Liver (tissue), 9 donors: ENCODE results near the gene MOB1B. TPM values are rescaled to one million over a fixed set of nuclear protein-coding genes. Genes with fewer than 3 reads are reported as not detected.
A peak's percentile ranks its signal among the peaks of the same experiment; 100 is the strongest.

ENCODE experiments used
- DNase-seq: peaks from one replicate; pipeline ENCODE4 v3.0.0-alpha.2; 2017; ENCODE audit warnings: low spot score
- H3K27ac ChIP-seq, 2 donors: one replicate each; pipeline ENCODE4 v1.7.0; 2013; ENCODE audit warnings: inconsistent platforms in 2 of 2, low read length in 2 of 2, control low read depth in 1 of 2, low read depth in 1 of 2, mild to moderate bottlenecking in 1 of 2
- H3K27me3 ChIP-seq, 4 donors: one replicate each; pipeline versions ENCODE4 v1.6.1 to v1.7.0; 2013; ENCODE audit warnings: low read length in 3 of 4, inconsistent platforms in 1 of 4, mild to moderate bottlenecking in 1 of 4, moderate library complexity in 1 of 4; ENCODE audit not compliant: control insufficient read depth in 4 of 4, insufficient read depth in 4 of 4
- H3K36me3 ChIP-seq, 4 donors: one replicate each; pipeline versions ENCODE4 v1.6.1 to v1.7.0; 2013; ENCODE audit warnings: low read length in 3 of 4, mild to moderate bottlenecking in 3 of 4, low read depth in 1 of 4, moderate library complexity in 1 of 4; ENCODE audit not compliant: control insufficient read depth in 4 of 4, insufficient read depth in 3 of 4
- H3K4me1 ChIP-seq, 4 donors: one replicate each; pipeline versions ENCODE4 v1.6.1 to v1.7.0; 2013; ENCODE audit warnings: low read length in 3 of 4, mild to moderate bottlenecking in 3 of 4, moderate library complexity in 1 of 4; ENCODE audit not compliant: control insufficient read depth in 4 of 4, insufficient read depth in 4 of 4
- H3K4me3 ChIP-seq, 3 donors: one replicate each; pipeline versions ENCODE4 v1.6.1 to v1.7.0; 2013; ENCODE audit warnings: low read length in 3 of 3, control low read depth in 1 of 3, low read depth in 1 of 3, mild to moderate bottlenecking in 1 of 3
- H3K9ac ChIP-seq, 2 donors: one replicate each; pipeline ENCODE4 v1.7.0; 2013; ENCODE audit warnings: low read length in 2 of 2, mild to moderate bottlenecking in 2 of 2, moderate library complexity in 2 of 2, control low read depth in 1 of 2, low read depth in 1 of 2
- H3K9me3 ChIP-seq, 4 donors: one replicate each; pipeline versions ENCODE4 v1.6.1 to v1.7.0; 2013; ENCODE audit warnings: low read length in 3 of 4; ENCODE audit not compliant: control insufficient read depth in 4 of 4
- EGR1 ChIP-seq, 2 donors: IDR thresholded peaks; 2 replicates each; pipeline ENCODE4 v1.6.1; 2016 to 2018; ENCODE audit warnings: antibody characterized with exemption in 2 of 2, low read depth in 2 of 2
- FOXA1 ChIP-seq: IDR thresholded peaks from 2 replicates; pipeline ENCODE4 v1.6.1; 2016; ENCODE audit warnings: antibody characterized with exemption
- FOXA2 ChIP-seq: IDR thresholded peaks from 2 replicates; pipeline ENCODE4 v1.6.1; 2016; ENCODE audit warnings: antibody characterized with exemption
- GABPA ChIP-seq, 2 donors: IDR thresholded peaks in 1 of 2; conservative IDR thresholded peaks in 1 of 2; 2 replicates each; pipeline ENCODE4 v1.6.1; 2016; ENCODE audit warnings: antibody characterized with exemption in 2 of 2, mild to moderate bottlenecking in 1 of 2, moderate library complexity in 1 of 2
- HNF4A ChIP-seq, 2 donors: conservative IDR thresholded peaks; 2 replicates each; pipeline ENCODE4 v1.6.1; 2016; ENCODE audit warnings: antibody characterized with exemption in 2 of 2, mild to moderate bottlenecking in 2 of 2
- HNF4G ChIP-seq: IDR thresholded peaks from 2 replicates; pipeline ENCODE4 v1.6.1; 2016; ENCODE audit warnings: antibody characterized with exemption
- JUND ChIP-seq, 2 donors: IDR thresholded peaks; 2 replicates each; pipeline ENCODE4 v1.6.1; 2016; ENCODE audit warnings: antibody characterized with exemption in 2 of 2
- NR2F2 ChIP-seq: IDR thresholded peaks from 2 replicates; pipeline ENCODE4 v1.6.1; 2016; ENCODE audit warnings: antibody characterized with exemption
- RAD21 ChIP-seq, 2 donors: IDR thresholded peaks; 2 replicates each; pipeline ENCODE4 v1.6.1; 2016; ENCODE audit warnings: antibody characterized with exemption in 2 of 2, mild to moderate bottlenecking in 2 of 2
- REST ChIP-seq: IDR thresholded peaks from 2 replicates; pipeline ENCODE4 v1.6.1; 2016; ENCODE audit warnings: antibody characterized with exemption, mild to moderate bottlenecking
- RXRA ChIP-seq, 2 donors: IDR thresholded peaks; 2 replicates each; pipeline ENCODE4 v1.6.1; 2017 to 2018; ENCODE audit warnings: antibody characterized with exemption in 2 of 2, mild to moderate bottlenecking in 1 of 2
- SP1 ChIP-seq: IDR thresholded peaks from 2 replicates; pipeline ENCODE4 v1.6.1; 2018; ENCODE audit warnings: antibody characterized with exemption, mild to moderate bottlenecking
- TAF1 ChIP-seq: conservative IDR thresholded peaks from 2 replicates; pipeline ENCODE4 v1.6.1; 2016; ENCODE audit warnings: antibody characterized with exemption, mild to moderate bottlenecking
- YY1 ChIP-seq: IDR thresholded peaks from 2 replicates; pipeline ENCODE4 v1.6.1; 2016; ENCODE audit warnings: antibody characterized with exemption, mild to moderate bottlenecking
- WGBS: extraction: QIAGEN DNeasy Blood & Tissue Kit; methylation state at CpG from one replicate; pipeline ENCODE4 v1.1.7; 2013; 5-methylcytosine and 5-hydroxymethylcytosine counted together
- polyA plus RNA-seq, 2 donors: library from polyadenylated mRNA; stranded (reverse) in 1 of 2; unstranded in 1 of 2; fragments of 200-250 nt in 1 of 2; fragments of >200 nt in 1 of 2; fragmentation: Nextera tagmentation in 1 of 2; extraction: Ambion mirVana in 1 of 2; gene quantifications; one replicate each; pipeline versions ENCODE4 v1.2.1 to v1.2.3, GENCODE V29; 2013 to 2015
- total RNA-seq, 2 donors: library from RNA; depleted of rRNA; stranded (reverse); fragments of >200 nt; gene quantifications; one replicate each; pipeline ENCODE4 v1.2.3, GENCODE V29; 2014
- TF ChIP-seq, protein P1 (sequence below): IDR thresholded peaks from 2 replicates; pipeline ENCODE4 v1.6.1; 2016; ENCODE audit warnings: antibody characterized with exemption
- TF ChIP-seq, protein P2 (sequence below): IDR thresholded peaks from 2 replicates; pipeline ENCODE4 v1.6.1; 2016; ENCODE audit warnings: antibody characterized with exemption
- TF ChIP-seq, protein P3 (sequence below): fragments of 150-350 bp; IDR thresholded peaks from 2 replicates; pipeline ENCODE4 v1.5.1; 2017; ENCODE audit warnings: improper control_type of control experiment, low read depth, low read length; ENCODE audit not compliant: missing input control
- TF ChIP-seq, protein P4 (sequence below): IDR thresholded peaks from 2 replicates; pipeline ENCODE4 v1.6.1; 2016; ENCODE audit warnings: antibody characterized with exemption
- donor health status: healthy.
- donor health status: healthy.
- donor health status: healthy.
- donor health status: healthy.
- donor health status: healthy.

MOB1B gene
- total and polyA plus RNA-seq, 4 donors: 2.1 to 69.0 (median 3.7) TPM

DNA sequence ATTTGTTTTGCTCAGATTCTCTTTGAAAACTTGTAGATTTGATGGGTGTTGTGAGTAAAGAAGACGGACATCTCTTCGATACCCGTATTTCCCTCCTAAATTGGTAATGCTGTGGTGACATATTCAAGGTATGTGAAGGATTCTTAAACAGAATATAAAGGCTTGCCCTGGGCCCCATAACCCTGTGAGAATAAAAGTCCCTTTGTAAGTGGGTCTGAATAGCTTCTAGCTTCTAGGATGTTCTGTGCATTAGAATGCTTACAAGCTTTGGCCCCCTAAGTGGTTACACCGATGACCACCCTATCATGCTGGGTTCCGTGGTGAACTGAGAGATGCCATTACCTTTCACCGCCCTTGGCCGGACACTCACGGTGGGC lies 574 bp upstream of the MOB1B start (continued):
- TF ChIP-seq, protein P1, sequence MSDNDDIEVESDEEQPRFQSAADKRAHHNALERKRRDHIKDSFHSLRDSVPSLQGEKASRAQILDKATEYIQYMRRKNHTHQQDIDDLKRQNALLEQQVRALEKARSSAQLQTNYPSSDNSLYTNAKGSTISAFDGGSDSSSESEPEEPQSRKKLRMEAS: no peak
- TF ChIP-seq FOXA2: no peak

DNA sequence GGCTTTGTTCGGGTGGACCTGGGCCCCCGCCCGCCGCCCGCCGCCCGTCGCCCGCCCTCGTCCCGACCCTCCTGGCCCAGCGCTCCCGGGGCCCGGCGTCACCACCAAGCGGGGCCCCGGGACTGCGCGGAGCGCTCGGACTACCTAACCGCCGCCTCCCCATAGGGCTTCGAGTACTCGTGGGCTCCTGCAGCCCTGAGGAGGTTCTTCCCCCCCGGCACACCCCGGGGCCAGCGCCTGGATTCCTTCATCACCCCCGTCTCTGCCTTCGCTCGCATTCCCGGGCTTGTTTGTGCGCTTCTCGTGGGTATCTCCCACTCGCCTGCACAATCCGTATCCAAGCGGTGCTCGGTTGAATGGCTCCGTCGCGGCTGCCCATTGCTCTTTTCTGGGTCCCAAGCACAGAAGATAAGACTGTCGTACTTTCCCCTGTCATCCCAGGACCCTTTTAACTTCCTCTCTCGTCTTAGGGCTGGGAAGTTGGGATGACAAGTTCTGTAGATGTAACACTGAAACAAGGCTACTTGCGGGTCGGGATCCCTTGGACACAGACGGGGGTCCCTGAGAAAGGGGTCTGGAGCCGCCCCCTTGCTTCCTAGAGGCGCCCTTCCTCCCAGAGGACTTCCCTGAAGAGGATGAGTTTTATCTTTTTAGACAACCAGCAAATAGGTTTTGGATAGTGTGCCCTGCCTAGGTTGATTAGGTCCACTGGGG lies 565 bp downstream of the MOB1B start:
- H3K9ac ChIP-seq: peak overlapping the region; percentile 62 to 74
- peak overlapping the region; percentile 69 to 74 for H3K27ac ChIP-seq
- no peaks in the 10 kb centered on the region for H3K27me3 ChIP-seq
- TF ChIP-seq SP1 (no peak), GABPA (IDR thresholded peaks at IDR 0.05 in 1 of 2, conservative IDR thresholded peaks at IDR 0.05 in 1 of 2) (no peak), NR2F2 (no peak), RXRA (IDR thresholded peaks at IDR 0.05) (no peak), YY1 (no peak), FOXA2 (no peak), RAD21 (IDR thresholded peaks at IDR 0.05) (no peak)
- TF ChIP-seq, protein P2, sequence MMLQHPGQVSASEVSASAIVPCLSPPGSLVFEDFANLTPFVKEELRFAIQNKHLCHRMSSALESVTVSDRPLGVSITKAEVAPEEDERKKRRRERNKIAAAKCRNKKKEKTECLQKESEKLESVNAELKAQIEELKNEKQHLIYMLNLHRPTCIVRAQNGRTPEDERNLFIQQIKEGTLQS: no peak
- no peaks in the 10 kb centered on the region for H3K9me3 ChIP-seq
- H3K36me3 ChIP-seq: peaks cover 0 to 3% (median 0%) of the 10 kb centered on the region in 4 donors
- under 1% methylated on average over 48 of the region's 48 CpGs for WGBS
- peak; percentile 62 for DNase-seq
- peaks cover 0 to 16% (median 8%) of the 10 kb centered on the region in 4 donors for H3K4me1 ChIP-seq
- H3K4me3 ChIP-seq: peak overlapping the region; percentile 81 to 95 (median 85)

GRCh38 chr4:70903291-70903603 lies 1.1 kb downstream of the MOB1B start:
- Histone ChIP-seq H3K36me3 (peaks cover 0 to 3% (median 0%) of the 10 kb centered on the region in 4 donors), H3K27me3 (no peaks in the 10 kb centered on the region), H3K9me3 (no peaks in the 10 kb centered on the region), H3K4me3 (peak overlapping the region; percentile 81 to 95 (median 85)), H3K27ac (peak overlapping the region in 1 of 2 donors; percentile 7), H3K4me1 (peaks cover 0 to 16% (median 8%) of the 10 kb centered on the region in 4 donors), H3K9ac (no peak overlapping the region)
- no peak for TF ChIP-seq REST
- TF ChIP-seq, protein P3, sequence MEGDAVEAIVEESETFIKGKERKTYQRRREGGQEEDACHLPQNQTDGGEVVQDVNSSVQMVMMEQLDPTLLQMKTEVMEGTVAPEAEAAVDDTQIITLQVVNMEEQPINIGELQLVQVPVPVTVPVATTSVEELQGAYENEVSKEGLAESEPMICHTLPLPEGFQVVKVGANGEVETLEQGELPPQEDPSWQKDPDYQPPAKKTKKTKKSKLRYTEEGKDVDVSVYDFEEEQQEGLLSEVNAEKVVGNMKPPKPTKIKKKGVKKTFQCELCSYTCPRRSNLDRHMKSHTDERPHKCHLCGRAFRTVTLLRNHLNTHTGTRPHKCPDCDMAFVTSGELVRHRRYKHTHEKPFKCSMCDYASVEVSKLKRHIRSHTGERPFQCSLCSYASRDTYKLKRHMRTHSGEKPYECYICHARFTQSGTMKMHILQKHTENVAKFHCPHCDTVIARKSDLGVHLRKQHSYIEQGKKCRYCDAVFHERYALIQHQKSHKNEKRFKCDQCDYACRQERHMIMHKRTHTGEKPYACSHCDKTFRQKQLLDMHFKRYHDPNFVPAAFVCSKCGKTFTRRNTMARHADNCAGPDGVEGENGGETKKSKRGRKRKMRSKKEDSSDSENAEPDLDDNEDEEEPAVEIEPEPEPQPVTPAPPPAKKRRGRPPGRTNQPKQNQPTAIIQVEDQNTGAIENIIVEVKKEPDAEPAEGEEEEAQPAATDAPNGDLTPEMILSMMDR: no peak
- no peak for TF ChIP-seq RAD21 (IDR thresholded peaks at IDR 0.05)
- no peak for TF ChIP-seq TAF1
- TF ChIP-seq, protein P2: no peak
- no peak for TF ChIP-seq HNF4A (conservative IDR thresholded peaks at IDR 0.05)
- TF ChIP-seq HNF4G: no peak
- TF ChIP-seq JUND (IDR thresholded peaks at IDR 0.05): no peak
- TF ChIP-seq, protein P1: no peak
- TF ChIP-seq RXRA (IDR thresholded peaks at IDR 0.05): no peak
- TF ChIP-seq, protein P4, sequence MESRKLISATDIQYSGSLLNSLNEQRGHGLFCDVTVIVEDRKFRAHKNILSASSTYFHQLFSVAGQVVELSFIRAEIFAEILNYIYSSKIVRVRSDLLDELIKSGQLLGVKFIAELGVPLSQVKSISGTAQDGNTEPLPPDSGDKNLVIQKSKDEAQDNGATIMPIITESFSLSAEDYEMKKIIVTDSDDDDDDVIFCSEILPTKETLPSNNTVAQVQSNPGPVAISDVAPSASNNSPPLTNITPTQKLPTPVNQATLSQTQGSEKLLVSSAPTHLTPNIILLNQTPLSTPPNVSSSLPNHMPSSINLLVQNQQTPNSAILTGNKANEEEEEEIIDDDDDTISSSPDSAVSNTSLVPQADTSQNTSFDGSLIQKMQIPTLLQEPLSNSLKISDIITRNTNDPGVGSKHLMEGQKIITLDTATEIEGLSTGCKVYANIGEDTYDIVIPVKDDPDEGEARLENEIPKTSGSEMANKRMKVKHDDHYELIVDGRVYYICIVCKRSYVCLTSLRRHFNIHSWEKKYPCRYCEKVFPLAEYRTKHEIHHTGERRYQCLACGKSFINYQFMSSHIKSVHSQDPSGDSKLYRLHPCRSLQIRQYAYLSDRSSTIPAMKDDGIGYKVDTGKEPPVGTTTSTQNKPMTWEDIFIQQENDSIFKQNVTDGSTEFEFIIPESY: no peak
- TF ChIP-seq SP1: no peak
- no peak for TF ChIP-seq GABPA (IDR thresholded peaks at IDR 0.05 in 1 of 2, conservative IDR thresholded peaks at IDR 0.05 in 1 of 2)
- TF ChIP-seq FOXA1: no peak
- TF ChIP-seq EGR1 (IDR thresholded peaks at IDR 0.05; ENCODE audit: low read depth in 2 of 2): no peak
- TF ChIP-seq YY1: no peak
- no peak for TF ChIP-seq NR2F2
- WGBS: 7% methylated on average over 5 of the region's 5 CpGs
- peak; percentile 81 for DNase-seq
